GM23338 (cell line): ENCODE results near the gene CPD. TPM values are rescaled to one million over a fixed set of nuclear protein-coding genes. Genes with fewer than 3 reads are reported as not detected.
A peak's percentile ranks its signal among the peaks of the same experiment; 100 is the strongest.

Experiments used
- ATAC-seq: fragments of 200-7000 bp; cut with Tn5 transposase; 3 replicates; pipeline ENCODE4 v1.9.1; 2020
- DNase-seq: peaks from one replicate; pipeline ENCODE4 v3.0.0-alpha.2; 2015; ENCODE audit warnings: low spot score
- H2AFZ ChIP-seq: fragments of 200-600 bp; sonication (generic); 2 replicates; pipeline ENCODE4 v1.8.0; 2016; ENCODE audit warnings: antibody characterized with exemption, mild to moderate bottlenecking, moderate library complexity
- H3F3A ChIP-seq: fragments of 200-600 bp; sonication (generic); replicated peaks from 2 replicates; pipeline ENCODE4 v1.8.0; 2017; ENCODE audit warnings: antibody characterized with exemption, mixed run types, low read depth
- H3K27ac ChIP-seq: fragments of 200-600 bp; sonication (generic); 2 replicates; pipeline ENCODE4 v1.6.1; 2016; ENCODE audit warnings: low read depth
- H3K27me3 ChIP-seq: fragments of 200-600 bp; sonication (generic); 2 replicates; pipeline ENCODE4 v1.8.0; 2016; ENCODE audit warnings: mild to moderate bottlenecking, mixed run types, moderate library complexity; ENCODE audit not compliant: insufficient read depth
- H3K36me3 ChIP-seq: fragments of 200-600 bp; sonication (generic); 2 replicates; pipeline ENCODE4 v1.8.0; 2016; ENCODE audit warnings: mild to moderate bottlenecking; ENCODE audit not compliant: insufficient read depth
- H3K4me1 ChIP-seq: fragments of 200-600 bp; sonication (generic); 2 replicates; pipeline ENCODE4 v1.8.0; 2016; ENCODE audit warnings: mild to moderate bottlenecking, moderate library complexity; ENCODE audit not compliant: insufficient read depth
- H3K4me2 ChIP-seq: fragments of 200-600 bp; sonication (generic); 2 replicates; pipeline ENCODE4 v1.7.1; 2017; ENCODE audit warnings: mixed run types
- H3K4me3 ChIP-seq: fragments of 200-600 bp; sonication (generic); 2 replicates; pipeline ENCODE4 v1.6.1; 2016; ENCODE audit warnings: mixed run types
- H3K79me2 ChIP-seq: fragments of 200-600 bp; sonication (generic); replicated peaks from 2 replicates; pipeline ENCODE4 v1.8.0; 2017; ENCODE audit warnings: mild to moderate bottlenecking; ENCODE audit not compliant: insufficient read depth
- H3K9me2 ChIP-seq: fragments of 200-600 bp; sonication (generic); 2 replicates; pipeline ENCODE4 v1.8.0; 2017; ENCODE audit not compliant: insufficient read depth
- H4K20me1 ChIP-seq: fragments of 200-600 bp; sonication (generic); replicated peaks from 2 replicates; pipeline ENCODE4 v1.8.0; 2017; ENCODE audit warnings: mild to moderate bottlenecking; ENCODE audit not compliant: insufficient read depth
- H3K27ac Mint-ChIP-seq: 2 replicates; pipeline ENCODE4 v1.8.0; 2020; ENCODE audit warnings: inconsistent platforms, mild to moderate bottlenecking, moderate library complexity, mixed read lengths
- H3K27me3 Mint-ChIP-seq: 3 replicates; pipeline ENCODE4 v1.8.0; 2022; ENCODE audit warnings: low read depth, mild to moderate bottlenecking, moderate library complexity, mixed read lengths, inconsistent platforms; ENCODE audit not compliant: insufficient read depth, poor library complexity
- H3K36me3 Mint-ChIP-seq: 3 replicates; pipeline ENCODE4 v1.8.0; 2021; ENCODE audit warnings: low read depth, mild to moderate bottlenecking, inconsistent platforms, moderate library complexity, mixed read lengths
- H3K4me1 Mint-ChIP-seq: 3 replicates; pipeline ENCODE4 v1.8.0; 2020; ENCODE audit warnings: mild to moderate bottlenecking, inconsistent platforms, mixed read lengths
- H3K4me3 Mint-ChIP-seq: 3 replicates; pipeline ENCODE4 v1.8.0; 2021; ENCODE audit warnings: moderate library complexity, mild to moderate bottlenecking, inconsistent platforms, mixed read lengths
- H3K9me3 Mint-ChIP-seq: 3 replicates; pipeline ENCODE4 v1.8.0; 2020; ENCODE audit warnings: moderate library complexity, mild to moderate bottlenecking, inconsistent platforms, mixed read lengths
- CREB1 ChIP-seq: fragments of 250-450 bp; sonication (Bioruptor Pico); IDR thresholded peaks from 2 replicates; pipeline ENCODE4 v1.5.0; 2020; ENCODE audit warnings: low read depth, mild to moderate bottlenecking, moderate library complexity
- CTCF ChIP-seq, 2 experiments: fragments of 200-600 bp in 1 of 2; sonication (generic) in 1 of 2; conservative IDR thresholded peaks; 2 replicates each; pipeline versions ENCODE4 v1.5.1 to v1.6.1; 2016 to 2017; ENCODE audit warnings: antibody characterized with exemption in 2 of 2, low read depth in 2 of 2, mild to moderate bottlenecking in 2 of 2, moderate library complexity in 1 of 2
- ETS1 ChIP-seq: IDR thresholded peaks from 2 replicates; pipeline ENCODE4 v1.6.1; 2016; ENCODE audit warnings: antibody characterized with exemption
- EZH2 ChIP-seq: fragments of 200-600 bp; sonication (generic); IDR thresholded peaks from one replicate; pipeline ENCODE4 v1.8.0; 2017; ENCODE audit warnings: antibody characterized with exemption, mild to moderate bottlenecking, low read depth; ENCODE audit not compliant: unreplicated experiment
- EZH2phosphoT487 ChIP-seq: fragments of 200-600 bp; sonication (generic); IDR thresholded peaks from one replicate; pipeline ENCODE4 v1.8.1; 2018; ENCODE audit warnings: antibody characterized with exemption; ENCODE audit not compliant: unreplicated experiment
- JUNB ChIP-seq: IDR thresholded peaks from one replicate; pipeline ENCODE4 v1.6.1; 2016; ENCODE audit warnings: antibody characterized with exemption; ENCODE audit not compliant: unreplicated experiment
- NANOG ChIP-seq: IDR thresholded peaks from 2 replicates; pipeline ENCODE4 v1.6.1; 2016; ENCODE audit warnings: antibody characterized with exemption, borderline replicate concordance
- POLR2AphosphoS5 ChIP-seq: IDR thresholded peaks from 2 replicates; pipeline ENCODE4 v1.6.1; 2016; ENCODE audit warnings: antibody characterized with exemption, low read depth
- REST ChIP-seq: IDR thresholded peaks from one replicate; pipeline ENCODE4 v1.6.1; 2018; ENCODE audit warnings: antibody characterized with exemption; ENCODE audit not compliant: unreplicated experiment
- STAT1 ChIP-seq: IDR thresholded peaks from one replicate; pipeline ENCODE4 v1.6.1; 2016; ENCODE audit warnings: antibody characterized with exemption; ENCODE audit not compliant: unreplicated experiment
- ZNF331 ChIP-seq: fragments of 250-450 bp; sonication (Bioruptor Pico); IDR thresholded peaks from 2 replicates; pipeline ENCODE4 v1.5.0; 2020; ENCODE audit warnings: low read depth, mild to moderate bottlenecking, moderate library complexity
- polyA plus RNA-seq: library from polyadenylated mRNA; unstranded; fragments of >200 nt; fragmentation: Nextera tagmentation; extraction: Ambion mirVana; gene quantifications from 2 replicates; pipeline ENCODE4 v1.2.1, GENCODE V29; 2016
- total RNA-seq: library from RNA; depleted of rRNA; stranded (reverse); fragments of >200 nt; shearing (Covaris generic); gene quantifications from 2 replicates; pipeline ENCODE4 v1.2.3, GENCODE V29; 2014

CPD gene
- total and polyA plus RNA-seq, 2 experiments from 2014 or later, result 6.2 to 57.8 TPM

- TF ChIP-seq EZH2 (no peak), POLR2AphosphoS5 (no peak), STAT1 (no peak), EZH2phosphoT487 (no peak)
These were observed 16.9 kb upstream of the CPD start (continued) for GRCh38 chr17:30361766-30362279.

- Mint-ChIP-seq H3K27ac (no peak overlapping the region), H3K4me3 (no peak overlapping the region), H3K36me3 (no peaks in the 10 kb centered on the region), H3K4me1 (peaks cover 6% of the 10 kb centered on the region; the same call in 2 of the 3 replicates), H3K9me3 (peaks cover 9% of the 10 kb centered on the region; the same call in 1 of the 3 replicates), H3K27me3 (peaks cover 2% of the 10 kb centered on the region)
- no peaks in the 10 kb centered on the region for H3K9me2 ChIP-seq
- H4K20me1 ChIP-seq, result no peaks in the 10 kb centered on the region
- no peak overlapping the region for H3K4me3 ChIP-seq
- ATAC-seq (no peak), DNase-seq (no peak)
- H3K27me3 ChIP-seq, result no peaks in the 10 kb centered on the region
- H2AFZ ChIP-seq, result no peak overlapping the region; the same call in 1 of the 2 replicates
- H3K27ac ChIP-seq, result no peak overlapping the region
- no peaks in the 10 kb centered on the region for H3K79me2 ChIP-seq
- H3F3A ChIP-seq, result no peaks in the 10 kb centered on the region
- H3K36me3 ChIP-seq, result no peaks in the 10 kb centered on the region; the same call in 1 of the 2 replicates
- no peak overlapping the region for H3K4me2 ChIP-seq
- TF ChIP-seq POLR2AphosphoS5 (no peak), ETS1 (no peak)
- no peaks in the 10 kb centered on the region for H3K4me1 ChIP-seq
These were observed 15.0 kb upstream of the CPD start for GRCh38 chr17:30363715-30364202.

- H3K4me2 ChIP-seq, result no peak overlapping the region
- H3K4me1 ChIP-seq, result no peaks in the 10 kb centered on the region
- DNase-seq, result no peak
- peaks cover 8% of the 10 kb centered on the region; the same call in 2 of the 3 replicates for H3K4me1 Mint-ChIP-seq
- H3K9me3 Mint-ChIP-seq, result peaks cover 6% of the 10 kb centered on the region; the same call in 1 of the 3 replicates
- ATAC-seq, result no peak
- H3K36me3 Mint-ChIP-seq, result no peaks in the 10 kb centered on the region
- H3K27me3 Mint-ChIP-seq, result peaks cover 2% of the 10 kb centered on the region
- H3F3A ChIP-seq, result no peaks in the 10 kb centered on the region
- H3K4me3 ChIP-seq, result no peak overlapping the region
- H3K79me2 ChIP-seq, result no peaks in the 10 kb centered on the region
- H3K4me3 Mint-ChIP-seq, result no peak overlapping the region
- H2AFZ ChIP-seq, result peak overlapping the region; percentile 76; the same call in 1 of the 2 replicates
- H4K20me1 ChIP-seq, result no peaks in the 10 kb centered on the region
- H3K27ac Mint-ChIP-seq, result no peak overlapping the region
- no peaks in the 10 kb centered on the region for H3K9me2 ChIP-seq
- no peaks in the 10 kb centered on the region for H3K27me3 ChIP-seq
- no peak overlapping the region for H3K27ac ChIP-seq
- H3K36me3 ChIP-seq, result no peaks in the 10 kb centered on the region; the same call in 1 of the 2 replicates
- no peak for TF ChIP-seq NANOG
- TF ChIP-seq REST, result no peak
- no peak for TF ChIP-seq EZH2
- no peak for TF ChIP-seq POLR2AphosphoS5
- TF ChIP-seq ZNF331 (CRISPR knock-in tag), result no peak
- no peak for TF ChIP-seq JUNB
- TF ChIP-seq CREB1 (CRISPR knock-in tag), result no peak
- TF ChIP-seq EZH2phosphoT487, result no peak
- TF ChIP-seq ETS1, result no peak
- no peak for TF ChIP-seq CTCF (conservative IDR thresholded peaks at IDR 0.05; ENCODE audit: low read depth in 2 of 2)
- no peak for TF ChIP-seq STAT1
These were observed 12.2 kb upstream of the CPD start for GRCh38 chr17:30366536-30366935.
